ENCODE data around the gene PPP3R1.

The PPP3R1 gene, protein sequence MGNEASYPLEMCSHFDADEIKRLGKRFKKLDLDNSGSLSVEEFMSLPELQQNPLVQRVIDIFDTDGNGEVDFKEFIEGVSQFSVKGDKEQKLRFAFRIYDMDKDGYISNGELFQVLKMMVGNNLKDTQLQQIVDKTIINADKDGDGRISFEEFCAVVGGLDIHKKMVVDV

DNA sequence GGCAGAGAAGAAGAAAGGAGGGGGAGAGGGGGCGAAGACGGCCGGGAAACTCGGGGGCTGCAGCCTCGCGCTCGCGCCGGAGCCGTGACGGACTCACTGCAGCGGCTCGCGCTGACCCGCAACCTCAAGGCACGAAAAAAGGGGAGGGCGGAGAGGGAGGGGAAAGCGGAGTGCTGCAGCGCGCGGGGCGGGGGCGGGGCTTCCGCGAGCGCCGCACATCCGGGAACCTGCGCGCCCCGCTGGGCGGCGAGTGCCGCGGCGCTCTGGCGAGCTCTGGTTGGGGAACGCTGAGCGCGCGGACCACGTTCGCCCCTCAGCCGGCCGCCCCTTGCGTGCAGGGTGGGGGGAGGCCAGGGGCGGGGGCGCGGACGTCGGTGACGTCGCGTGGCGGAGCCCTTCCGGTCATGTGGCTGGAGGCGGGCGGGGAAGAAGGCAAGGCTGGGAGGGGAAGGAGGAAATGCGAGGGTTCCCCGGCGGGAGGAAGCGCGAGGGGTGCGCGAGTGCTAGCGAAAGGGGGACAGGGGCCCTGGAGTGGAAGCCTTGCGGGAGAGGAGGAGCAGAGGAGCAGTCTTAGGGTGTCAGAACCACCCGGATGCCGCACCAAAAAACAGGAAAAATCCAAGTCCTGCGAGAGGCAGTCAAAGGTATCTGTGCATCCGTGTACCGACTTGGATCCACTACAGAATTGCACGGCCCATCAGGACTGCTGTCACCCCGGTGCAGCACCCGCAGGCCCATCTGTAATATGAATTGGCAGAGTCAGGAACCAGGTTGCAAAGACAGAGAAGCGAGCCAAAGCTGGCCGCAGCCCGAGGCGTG, at the start of gene PPP3R1:
Gene PPP3R1 (minus strand): TSS at position 133 of the 819 bp plus-strand sequence. CDS start 405 bp downstream, outside the sequence.
- DNase-seq: peak; percentile 98

DNA sequence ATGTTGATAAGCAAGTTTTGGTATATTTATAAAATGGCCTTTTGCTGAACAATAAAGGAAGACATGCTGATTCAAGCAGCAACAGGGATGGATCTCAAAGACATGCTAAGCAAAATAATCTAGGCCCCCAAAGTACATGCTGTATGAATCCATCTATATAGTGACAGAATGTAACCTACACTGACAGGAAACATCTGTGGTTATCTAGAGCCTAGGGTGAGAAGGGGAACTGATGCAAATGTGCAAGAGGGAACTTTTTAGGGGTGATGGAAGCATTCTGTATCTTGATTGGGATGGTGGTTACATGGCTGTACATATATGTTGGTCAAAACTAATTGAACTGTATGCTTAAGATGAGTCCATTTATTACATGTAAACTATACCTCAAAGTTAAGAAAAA, 43.2 kb upstream of the PPP3R1 start:
- DNase-seq: no peak

DNA sequence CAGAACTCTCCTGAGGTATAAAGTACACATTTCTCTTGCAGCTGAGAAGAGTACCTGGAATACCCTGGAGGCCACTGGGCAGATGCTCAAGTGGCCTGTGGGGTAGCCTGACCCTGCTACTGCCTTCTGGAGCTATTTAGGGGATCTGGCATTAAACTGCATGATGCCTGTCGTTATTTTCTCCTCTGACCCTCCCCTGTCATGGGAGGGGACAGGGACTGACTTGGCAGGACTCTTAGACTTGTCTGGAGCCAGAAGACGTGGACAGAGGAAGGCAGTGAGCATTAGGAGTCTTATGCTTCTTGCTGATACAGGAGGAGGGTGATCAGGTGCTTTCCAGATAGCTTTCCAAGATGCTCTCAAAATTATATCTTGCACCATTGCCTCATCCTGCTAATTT, 42.6 kb upstream of the PPP3R1 start:
- no peak for DNase-seq

DNA sequence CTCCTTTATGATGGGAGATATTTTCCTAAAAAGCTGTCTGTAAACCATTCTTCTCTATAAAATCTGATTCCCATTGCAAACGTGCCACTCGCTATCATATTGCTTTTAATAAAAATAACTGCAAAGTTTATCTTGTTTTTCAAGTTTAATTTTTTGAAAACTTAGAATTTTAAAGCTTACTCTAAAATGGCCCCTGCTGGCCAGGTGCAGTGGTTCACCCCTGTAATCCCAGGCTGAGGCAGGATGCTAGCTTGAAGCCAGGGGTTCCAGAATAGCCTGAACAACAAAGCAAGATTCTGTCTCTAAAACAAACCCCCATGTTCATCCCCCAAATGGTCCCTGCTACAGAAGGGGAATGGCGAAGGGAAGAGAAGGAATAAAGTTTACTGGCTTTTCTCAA, 41.9 kb upstream of the PPP3R1 start:
- no peak for DNase-seq

DNA sequence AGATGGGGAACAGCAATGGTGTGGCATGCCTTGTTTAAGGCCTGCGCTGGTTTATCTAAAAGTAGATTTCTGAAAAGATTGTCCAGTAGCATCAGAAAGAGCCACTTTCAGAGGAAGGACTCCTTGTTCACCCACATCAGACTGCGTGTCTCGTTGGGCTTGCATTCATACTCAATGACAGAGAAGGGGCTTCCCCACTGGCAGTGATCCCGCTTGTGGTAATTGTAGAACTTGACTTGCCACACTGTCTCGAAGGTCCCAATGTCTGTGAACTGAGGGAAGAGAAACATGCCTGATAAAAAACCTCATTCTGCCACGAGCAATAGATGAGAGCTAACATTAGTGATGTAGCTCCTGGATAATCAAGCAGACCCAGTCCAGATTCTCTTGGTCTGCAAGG, 41.4 kb upstream of the PPP3R1 start:
- no peak for DNase-seq

DNA sequence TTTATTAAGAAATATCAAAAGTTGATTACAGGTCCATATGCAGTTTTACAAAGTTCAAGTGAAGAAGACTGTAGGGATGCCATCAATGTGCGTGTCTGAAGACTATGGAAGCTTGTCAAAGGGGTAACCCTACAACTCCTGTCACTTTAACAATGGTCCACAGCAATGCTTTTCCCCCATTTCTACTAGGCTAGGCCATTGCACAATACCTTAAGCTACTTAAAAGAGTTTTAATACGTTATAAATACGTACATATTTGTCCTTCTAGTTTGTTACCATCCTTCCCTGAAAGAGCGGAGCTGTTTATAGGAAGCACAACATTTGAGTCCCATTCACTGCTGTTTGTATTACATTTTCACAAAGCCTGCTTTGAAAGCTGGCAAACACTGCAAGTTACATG, 40.7 kb upstream of the PPP3R1 start:
- no peak for DNase-seq

DNA sequence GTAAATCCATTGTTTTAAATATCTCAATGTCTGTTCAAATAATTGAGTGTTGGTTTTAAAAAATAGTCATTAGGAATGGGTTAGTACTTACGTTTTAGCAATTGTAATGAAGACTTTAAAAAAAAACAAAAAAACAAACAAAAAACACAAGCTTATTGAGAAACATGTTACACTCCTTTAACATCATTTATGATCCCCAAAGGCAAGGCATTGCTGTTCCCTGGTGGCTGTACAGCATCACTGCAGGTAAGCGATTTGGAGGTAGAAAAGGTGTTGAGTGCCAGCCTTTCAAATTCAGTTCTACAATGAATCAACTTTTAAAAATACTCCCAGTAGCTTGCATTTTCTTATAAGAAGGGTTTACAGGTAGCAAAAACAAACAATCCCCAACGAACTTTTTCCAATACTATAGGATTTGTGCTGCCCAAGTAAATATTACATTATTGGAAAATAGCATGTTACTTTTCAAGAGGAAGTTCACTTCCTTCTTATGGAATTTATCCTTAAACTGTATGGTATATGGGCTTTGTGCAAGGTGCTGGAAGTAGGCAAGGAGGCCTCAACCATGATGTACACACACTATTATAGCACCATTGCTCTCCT, 39.9 kb upstream of the PPP3R1 start:
- peak; percentile 26 for DNase-seq

DNA sequence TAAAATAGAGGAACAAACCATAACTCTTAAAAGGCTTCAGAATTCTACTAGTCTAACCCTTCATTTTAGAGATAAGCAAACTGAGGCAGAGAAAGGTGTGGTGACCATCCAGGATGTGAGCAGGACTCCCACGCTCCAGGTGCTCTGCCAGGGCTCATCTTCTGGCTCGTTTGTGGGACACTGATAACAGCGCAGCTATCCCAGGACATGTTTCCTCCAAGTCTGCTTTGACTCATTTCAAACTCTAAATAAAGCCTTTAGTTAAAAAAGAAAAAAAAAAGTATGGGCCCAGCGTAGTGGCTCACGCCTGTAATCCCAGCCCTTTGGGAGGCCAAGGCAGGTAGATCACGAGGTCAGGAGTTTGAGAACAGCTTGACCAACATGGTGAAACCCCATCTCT, 39.0 kb upstream of the PPP3R1 start:
- no peak for DNase-seq

DNA sequence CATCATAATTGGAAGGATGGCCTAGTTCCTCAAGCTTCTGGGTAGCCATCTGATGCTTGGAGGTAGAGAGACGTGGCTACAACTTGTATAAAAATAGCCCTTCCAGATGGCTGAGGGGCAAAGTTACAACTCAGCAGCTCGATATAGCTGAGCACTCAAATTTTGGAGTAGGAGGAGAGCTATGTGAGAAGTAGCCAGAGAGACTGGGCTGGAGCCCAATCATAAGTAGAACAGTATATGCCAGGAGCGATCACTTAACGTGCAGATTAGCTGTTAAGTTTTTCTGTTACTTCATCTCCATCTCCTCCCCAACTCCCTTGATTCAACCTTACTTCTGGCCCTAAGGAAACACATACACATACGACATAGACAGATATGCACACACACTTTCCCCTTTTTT, 38.6 kb upstream of the PPP3R1 start:
- DNase-seq: no peak

DNA sequence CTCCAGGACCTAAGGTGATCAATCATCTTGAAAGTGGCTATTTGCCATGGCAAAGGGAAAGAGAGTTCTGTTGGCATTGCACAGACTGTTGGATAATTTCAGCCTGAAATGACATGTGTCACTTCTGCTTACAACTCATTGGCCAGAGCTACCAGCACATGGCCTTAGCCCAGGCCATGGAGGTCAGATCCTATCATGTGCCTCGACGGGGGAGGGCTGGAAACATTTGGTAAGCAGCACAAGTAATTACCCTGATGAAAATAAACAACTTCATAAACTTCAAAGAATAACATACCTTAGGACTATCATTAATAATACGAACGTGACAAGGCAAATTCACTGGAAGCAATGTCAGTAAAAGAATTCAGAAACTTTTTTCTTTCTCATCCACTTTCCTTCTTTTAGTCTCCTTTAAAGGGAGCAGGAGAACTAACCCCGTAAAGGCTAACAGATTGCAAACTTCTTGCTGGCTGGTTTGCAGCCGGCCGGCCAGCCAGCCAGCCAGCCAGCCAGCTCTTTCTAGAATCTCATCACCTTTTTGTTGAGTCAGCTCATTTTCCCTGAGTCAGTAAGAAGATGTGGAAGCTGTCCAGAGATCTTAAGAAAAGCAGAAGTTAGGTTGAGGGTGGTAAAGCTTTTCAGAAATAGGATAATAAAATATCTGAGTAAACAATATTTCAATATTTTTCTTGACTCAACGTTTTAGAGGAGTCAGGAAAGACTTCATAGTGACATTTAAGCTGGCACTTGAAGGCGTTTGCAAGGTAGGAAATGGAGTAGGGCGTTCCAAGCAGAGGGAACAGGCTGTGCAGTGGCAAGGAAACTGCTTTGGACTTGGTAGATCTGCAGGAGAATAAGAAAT, 35.5 kb upstream of the PPP3R1 start:
- DNase-seq: no peak

DNA sequence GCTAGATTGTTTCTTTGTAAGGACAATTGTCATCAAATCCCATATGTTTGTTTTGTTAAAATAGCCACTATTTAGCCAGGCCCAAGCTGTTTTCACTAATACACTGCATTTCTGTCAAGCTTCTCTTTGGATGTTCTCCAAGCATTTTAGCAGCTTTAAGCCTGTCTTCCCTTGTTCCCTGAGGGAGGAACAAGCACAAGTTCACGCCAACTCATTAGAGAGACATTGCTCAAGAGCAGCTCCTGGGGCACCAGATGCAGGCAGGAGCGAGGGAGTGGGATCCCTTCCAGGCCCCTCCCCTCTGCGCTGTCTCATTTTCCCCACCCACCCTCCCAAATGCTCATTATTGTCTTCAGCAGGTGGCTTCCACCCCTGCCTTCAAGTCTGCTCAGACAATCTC, 32.6 kb upstream of the PPP3R1 start:
- DNase-seq: peak; percentile 50

DNA sequence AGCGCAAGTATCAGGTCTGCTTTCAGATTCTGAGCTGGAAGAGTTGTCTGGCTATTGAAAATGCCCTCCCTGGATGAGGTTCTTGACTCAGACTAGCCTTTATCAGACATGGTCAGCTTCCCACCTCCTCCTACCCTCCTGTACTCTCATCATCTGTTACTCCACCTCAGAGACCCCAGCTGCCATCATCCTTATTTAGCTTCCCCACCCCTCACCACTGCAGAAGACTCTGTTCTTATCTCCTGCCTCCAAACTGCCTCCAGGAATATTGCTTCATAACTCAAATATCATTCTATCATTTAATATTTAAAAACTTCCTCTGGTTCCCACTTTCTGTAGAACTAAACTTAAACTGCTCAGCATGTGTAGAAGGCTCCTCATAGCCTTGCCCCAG, 31.1 kb upstream of the PPP3R1 start:
- DNase-seq: no peak

DNA sequence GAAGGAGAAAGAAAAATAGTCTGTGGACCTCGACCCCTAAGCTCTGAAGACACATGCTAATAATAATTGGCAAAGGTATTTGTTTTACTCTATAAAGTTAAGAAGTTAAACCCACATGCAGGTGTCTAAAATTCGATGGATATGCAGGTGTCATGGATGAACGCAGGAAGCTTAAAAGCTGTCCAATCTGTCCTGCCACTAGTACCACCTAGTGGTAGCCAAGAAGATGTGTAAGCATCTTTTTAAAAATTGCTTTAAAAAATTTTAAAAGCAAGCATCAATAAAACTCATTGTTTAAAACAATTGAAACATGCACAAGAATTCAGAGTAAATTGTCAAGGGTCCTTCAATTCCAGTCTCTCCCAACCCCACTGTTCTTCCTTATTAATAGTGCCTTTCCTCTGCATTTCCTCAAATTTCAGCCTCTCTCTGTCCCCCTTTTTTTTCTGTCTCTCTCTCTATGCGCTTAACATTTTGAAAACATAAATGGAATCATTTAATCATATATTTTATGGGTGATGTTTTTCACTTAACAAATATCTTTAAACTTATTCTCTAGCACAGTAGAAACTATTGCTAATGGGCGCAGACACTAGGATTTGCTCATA, 30.6 kb upstream of the PPP3R1 start:
- DNase-seq: peak; percentile 51

DNA sequence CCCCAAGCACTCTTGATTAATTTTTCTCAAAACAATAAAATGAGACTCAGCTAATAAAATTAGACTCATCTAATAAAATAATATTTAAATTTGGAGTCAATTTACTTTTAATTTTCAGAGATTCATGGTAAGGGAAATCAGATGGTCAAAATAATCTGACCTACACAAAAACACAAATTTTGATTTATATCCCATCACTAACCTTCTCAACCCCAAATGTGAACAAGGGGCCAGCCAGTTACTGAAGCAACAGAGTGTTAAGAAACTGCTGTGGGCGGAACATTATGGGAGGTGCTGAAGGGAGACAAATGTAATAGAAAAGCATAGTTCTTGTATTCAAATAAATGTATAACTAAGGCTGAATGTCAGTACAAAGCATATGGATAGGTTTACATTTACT, 28.5 kb upstream of the PPP3R1 start:
- no peak for DNase-seq

DNA sequence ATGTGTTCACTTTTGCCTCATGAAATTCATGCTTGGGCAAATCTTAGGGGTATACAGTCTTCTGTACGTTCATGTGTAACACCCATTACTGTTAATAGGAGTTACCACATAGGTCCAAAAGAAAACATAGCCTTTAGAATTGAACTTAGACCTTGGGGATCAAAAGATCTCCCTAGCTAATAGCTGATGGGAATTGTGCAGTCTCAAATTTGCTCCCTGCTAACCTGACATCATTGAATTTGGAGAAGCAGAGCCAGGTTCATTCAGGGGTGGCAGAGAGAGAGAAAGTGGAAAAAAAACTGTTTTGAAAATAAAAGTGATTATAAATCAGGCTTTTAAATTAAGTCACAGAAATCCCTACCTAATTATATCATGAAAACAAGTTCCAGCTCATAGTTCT, 28.0 kb upstream of the PPP3R1 start:
- DNase-seq: no peak

DNA sequence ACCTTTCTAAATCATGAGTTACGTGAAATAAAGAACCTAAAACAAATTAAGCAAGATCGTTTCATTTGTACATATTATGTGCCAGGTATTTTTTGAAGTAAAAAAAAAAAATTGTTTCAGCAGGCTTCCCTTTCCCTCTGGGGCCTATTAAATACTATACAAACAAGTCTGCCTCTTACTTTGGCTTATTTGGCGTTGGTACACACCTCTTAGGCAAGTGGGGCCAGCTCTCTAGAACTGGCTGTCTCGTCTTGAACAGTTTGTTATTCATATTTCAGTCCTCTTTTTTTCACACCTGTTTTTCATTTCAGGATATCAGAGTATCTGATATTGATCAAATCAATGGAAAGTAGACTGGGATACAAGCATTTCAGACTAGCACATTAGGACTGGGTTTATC, 27.4 kb upstream of the PPP3R1 start:
- no peak for DNase-seq

DNA sequence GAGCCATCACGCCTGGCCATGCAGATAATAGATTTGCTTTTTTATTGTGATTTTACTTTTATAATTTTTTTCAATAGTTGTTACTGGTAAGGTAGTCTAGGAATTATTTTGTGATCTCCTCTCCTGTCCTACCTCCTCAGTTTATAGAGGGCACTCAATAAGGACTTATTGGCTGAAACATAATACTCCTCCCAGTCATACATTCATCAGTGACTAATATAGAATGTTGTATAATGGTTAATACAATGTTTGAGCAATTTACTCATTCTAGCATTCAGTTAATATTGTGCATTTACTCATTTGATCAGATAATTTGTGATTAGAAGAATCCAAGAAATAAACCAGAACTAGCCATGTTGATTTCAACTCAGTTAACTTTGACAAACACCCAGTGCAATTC, 25.8 kb upstream of the PPP3R1 start:
- DNase-seq: peak; percentile 7

DNA sequence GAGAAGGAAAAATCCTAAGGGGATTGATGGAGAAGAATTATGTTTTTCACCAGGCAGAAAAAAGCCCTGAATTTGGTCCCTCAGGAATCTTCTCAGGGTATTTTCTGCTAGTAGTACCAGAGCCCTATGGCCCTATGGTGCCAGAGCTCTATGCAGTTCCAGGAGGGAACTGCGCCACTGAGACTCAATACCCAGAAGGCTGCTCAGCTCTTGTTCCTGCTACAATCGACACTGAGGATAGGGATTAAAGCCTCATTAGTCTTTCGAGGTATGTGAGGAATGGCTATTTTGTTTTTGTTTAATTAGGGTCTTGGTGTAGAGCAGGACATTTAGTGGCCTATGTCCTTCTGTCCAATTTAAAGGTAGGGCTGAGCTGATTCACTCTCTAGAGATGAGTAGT, 21.7 kb upstream of the PPP3R1 start:
- no peak for DNase-seq

DNA sequence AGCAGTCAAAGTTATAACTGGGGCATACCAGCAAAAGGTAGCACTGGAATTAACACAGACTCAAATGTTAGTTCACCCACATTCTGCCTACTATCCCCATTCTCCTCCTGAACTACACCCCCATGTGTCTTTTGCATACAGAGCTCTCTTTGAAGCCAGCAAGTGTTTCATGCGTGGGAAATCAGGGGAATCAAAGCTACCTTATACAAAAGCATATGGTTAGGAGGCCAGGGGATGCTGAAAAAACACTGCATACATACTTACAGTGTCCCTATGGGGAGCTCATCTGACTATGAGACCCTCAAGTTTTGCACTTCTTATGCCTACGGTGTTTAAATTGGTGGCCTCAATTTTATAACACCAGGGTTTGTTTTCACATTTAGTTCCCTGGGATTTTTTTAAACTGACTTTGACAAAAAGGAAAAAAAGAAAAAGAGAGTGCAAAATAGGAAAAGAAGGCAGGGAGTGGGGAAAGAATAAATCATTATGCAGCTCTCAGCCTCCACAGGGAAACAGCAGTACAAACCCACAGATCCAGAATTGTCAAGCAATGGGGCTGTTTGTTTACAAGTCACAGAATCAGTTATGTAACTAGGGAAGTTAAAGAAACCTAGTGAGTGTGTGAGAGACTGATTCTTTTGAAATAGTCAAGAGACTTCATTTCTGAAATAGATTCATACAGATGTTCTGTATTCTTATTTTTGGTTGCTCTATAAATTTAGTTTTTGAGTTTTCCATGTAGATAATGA, 20.1 kb upstream of the PPP3R1 start:
- DNase-seq: no peak

DNA sequence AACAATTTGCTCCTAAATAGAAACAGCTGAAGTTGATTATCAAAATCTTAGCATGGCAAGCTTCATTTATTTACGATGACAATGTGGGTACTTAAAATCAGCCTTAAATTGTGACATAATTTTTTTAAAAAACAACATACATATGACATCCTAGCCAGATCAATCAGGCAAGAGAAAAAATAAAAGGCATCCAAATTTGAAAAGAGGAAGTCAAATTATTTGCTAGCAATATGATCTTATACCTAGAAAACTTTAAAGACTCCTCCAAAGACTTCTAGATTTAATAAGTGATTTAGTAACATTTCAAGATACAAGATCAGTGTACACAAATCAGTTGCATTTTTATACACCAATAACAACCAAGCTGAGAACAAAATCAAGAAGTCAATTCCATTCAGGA, 14.3 kb upstream of the PPP3R1 start:
- no peak for DNase-seq

DNA sequence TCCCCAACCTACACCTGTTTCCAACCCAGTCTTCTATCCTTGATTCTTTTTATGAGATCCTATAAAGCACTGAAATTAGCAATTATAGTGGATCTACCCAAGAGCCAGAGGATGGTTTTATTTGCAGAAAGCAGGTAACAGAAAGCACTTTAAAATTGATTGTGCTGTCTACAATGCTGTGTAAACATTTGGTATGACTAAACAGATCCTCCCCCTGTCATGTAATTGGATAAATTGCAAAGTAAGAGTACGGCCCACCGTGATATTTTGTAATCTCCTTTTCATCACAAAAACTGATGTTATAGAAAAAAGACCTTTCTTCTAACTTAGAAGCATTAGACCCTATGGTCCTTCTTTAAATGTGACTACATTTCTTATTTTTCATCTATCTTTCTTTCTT, 11.3 kb upstream of the PPP3R1 start:
- no peak for DNase-seq

DNA sequence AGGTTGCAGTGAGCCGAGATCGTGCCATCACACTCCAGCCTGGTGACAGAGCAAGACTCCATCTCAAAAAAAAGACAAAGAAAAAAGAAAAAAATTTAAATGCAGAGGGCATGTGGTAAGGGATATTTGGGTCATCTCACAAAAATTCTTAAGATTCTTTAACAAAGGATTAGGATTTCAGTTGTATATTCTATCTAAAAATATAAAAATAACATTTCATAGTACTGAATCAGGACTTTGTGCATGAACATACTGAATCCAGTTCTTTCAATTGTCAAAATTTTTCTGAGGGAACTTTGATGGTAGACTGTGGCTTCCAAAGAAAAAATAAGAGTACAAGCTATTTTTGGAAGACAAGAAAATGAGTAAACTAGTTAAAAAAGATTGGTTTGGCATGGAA, 6.5 kb upstream of the PPP3R1 start:
- no peak for DNase-seq
